ENCODE data around the gene PVALB. TPM values are rescaled to one million over a fixed set of nuclear protein-coding genes. Genes with fewer than 3 reads are reported as not detected.

Gene PVALB
- total RNA-seq, 1 donor from 2014 or later = not detected

GRCh38 chr22:36753120-36753802, 63.6 kb downstream of the PVALB start:
- Histone ChIP-seq H3K27me3 (ENCODE audit: control insufficient read depth, insufficient read depth, low read length) (peaks cover 5% of the 10 kb centered on the region), H3K4me3 (ENCODE audit: low read depth, low read length) (no peak overlapping the region), H3K36me3 (ENCODE audit: control insufficient read depth, insufficient read depth, low read length) (no peaks in the 10 kb centered on the region)
- DNase-seq (ENCODE audit: low read depth) = no peak
- TF ChIP-seq CTCF (IDR thresholded peaks at IDR 0.05; ENCODE audit: insufficient read depth, low read length, poor library complexity, severe bottlenecking) = no peak

Other genes starting within 250 kb of the PVALB start
- not detected in 2 replicates for gene CACNG2, start 113.3 kb downstream of the PVALB start, total RNA-seq
- gene IFT27, start 40.9 kb downstream of the PVALB start, total RNA-seq = 25.5 and 26.5 TPM in 2 replicates
- gene NCF4, start 44.0 kb upstream of the PVALB start, total RNA-seq = 0.82 TPM in 1 of 2 replicates, not detected in the other
- 0.14 and 1.1 TPM in 2 replicates for gene CSF2RB, start 96.6 kb upstream of the PVALB start, total RNA-seq
- 49.2 and 64.3 TPM in 2 replicates for gene TST, start 202.4 kb upstream of the PVALB start, total RNA-seq
- gene MPST, start 202.7 kb upstream of the PVALB start, total RNA-seq = 186 and 219 TPM in 2 replicates
- gene KCTD17, start 234.7 kb upstream of the PVALB start, total RNA-seq = 32.9 and 35.3 TPM in 2 replicates